GM19193 (cell line): Measurements from ENCODE around the gene PDZK1.

Source experiments
- POLR2A ChIP-seq: IDR thresholded peaks from 4 replicates; pipeline ENCODE4 v1.6.1; 2011; ENCODE audit not compliant: insufficient read depth, insufficient read length; ENCODE audit errors: extremely low read depth

The PDZK1 gene

DNA sequence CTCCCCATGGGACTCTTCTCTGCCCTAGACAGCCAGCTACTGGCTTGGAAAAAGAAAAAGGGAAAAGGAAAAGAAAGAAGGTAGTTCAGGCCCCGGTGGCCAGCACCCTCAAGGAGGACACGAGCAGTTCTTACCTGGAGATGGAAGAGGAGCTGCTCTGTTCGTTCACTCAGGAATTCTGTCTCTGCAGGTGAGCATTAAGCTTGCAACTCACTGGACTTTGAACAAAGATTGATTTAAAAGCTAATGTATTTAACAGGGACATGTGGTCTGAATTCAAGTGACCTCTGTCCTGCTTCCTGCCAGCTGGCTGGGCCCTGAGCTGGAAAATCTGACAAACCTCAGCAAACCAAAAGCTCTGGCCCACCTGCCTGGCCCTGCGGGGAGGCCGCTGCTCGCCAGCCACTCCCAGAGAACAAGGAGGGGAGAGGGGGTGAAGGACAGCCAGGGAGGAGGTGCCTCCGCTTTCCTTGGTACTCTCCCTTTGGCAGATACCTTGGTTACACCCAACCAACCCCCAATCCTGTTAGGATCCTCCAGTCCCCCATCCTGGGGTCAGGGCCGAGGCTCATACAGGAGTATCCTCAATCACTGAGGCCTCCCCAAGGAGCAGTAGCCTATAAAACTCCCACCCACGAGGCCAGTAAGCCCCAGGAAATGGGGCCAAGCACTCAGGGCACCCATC lies at the start of gene PDZK1:
Gene PDZK1 (minus strand): TSS at position 186 of the 685 bp plus-strand sequence. CDS start 19,347 bp downstream, outside the sequence.
- TF ChIP-seq POLR2A, result no peak

DNA sequence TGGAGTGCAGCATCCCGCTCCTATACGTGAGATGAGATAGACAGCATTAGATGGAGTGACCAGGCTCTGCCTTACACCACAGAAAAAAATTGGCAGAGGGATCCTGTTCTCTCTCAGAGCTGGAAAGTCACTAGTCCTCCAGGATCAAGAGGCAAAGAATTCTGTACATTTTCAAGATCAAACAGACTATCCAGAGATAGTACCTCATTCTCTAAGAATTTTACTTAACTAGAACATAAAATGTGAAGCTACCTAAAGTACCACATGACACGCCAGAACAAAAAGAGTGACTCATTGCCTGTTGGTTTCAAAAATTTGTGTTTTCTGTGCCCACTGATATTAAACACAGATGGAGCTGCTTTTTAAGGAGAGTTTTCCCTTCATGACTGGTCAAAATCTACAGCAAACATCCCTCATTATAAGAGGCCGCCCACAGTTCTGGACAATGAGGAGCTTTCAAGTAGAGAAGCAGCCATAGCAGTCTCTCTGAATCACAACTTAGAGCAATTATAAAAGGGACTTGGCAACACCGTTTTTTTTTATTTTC lies 44.4 kb upstream of the PDZK1 start:
- TF ChIP-seq POLR2A, result no peak

DNA sequence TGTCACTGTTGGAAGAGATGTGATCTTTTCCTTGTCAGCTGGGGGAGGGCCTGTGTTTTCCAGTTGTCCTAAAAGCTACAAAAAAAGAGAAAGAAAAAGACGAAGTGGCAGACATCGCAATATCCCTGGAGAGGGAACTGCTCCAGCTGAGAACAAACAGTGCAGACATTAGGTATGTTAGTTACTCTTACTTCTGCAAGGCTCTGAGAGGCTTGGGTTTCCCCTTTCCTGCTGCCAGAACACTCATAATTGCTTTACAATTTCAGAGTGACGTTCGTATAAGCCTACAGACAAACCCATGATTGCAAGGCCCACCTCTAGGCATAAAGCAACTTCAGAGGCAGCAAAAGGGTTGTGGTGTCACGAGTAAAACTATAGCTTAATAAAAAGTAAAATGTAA lies 43.3 kb upstream of the PDZK1 start:
- TF ChIP-seq POLR2A, result no peak

DNA sequence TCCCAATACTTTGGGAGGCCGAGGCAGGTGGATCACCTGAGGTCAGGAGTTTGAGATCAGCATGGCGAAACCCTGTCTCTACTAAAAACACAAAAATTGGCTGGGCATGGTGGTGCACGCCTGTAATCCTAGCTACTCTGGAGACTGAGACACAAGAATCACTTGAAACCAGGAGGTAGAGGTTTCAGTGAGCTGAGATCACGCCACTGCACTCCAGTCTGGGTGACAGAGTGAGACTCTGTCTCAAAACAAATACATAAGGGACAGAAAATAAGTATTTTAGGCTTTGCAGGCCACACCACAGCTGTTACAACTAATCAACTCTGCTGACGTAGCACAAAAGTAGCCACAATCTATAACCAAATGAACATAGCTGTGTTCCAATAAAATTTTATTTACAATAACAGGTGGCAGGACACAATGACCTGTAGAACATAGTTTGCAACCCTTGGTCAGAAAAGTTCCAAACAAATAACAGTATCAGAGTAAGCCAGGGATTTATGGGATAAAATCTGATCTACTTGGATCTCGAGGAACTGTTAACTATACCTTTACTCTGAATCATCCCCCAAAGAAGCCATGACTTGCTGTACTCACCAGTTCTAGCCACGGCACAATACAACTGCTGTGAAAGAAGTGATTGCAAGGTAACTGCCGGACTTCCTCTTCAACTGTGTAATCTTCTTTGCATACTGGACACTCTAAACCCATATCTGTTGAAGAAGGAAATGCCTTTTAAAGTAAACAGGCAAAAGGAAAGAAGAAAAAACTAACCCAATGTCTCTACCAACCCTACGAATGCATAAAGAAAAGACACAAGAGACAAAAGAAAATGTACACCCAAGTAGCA lies 40.5 kb upstream of the PDZK1 start:
- no peak for TF ChIP-seq POLR2A

DNA sequence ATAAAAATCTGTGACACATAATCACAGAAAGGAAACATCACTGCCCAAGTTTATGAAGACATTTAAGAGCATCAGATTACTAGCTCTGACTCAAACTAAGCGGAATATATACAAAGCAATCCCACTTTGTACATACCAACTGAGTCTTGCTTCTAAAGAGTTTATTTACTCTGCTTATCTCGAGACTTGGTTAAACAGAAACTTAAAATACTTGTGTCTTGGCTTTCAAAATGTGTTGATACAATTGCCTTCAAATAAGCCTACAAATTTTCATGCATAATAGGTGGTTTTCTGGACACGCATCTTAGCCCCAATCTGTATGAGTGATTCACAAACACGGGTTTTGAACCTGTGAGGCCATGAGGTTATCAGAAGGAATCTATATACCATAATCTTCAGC lies 33.1 kb upstream of the PDZK1 start:
- TF ChIP-seq POLR2A, result no peak

DNA sequence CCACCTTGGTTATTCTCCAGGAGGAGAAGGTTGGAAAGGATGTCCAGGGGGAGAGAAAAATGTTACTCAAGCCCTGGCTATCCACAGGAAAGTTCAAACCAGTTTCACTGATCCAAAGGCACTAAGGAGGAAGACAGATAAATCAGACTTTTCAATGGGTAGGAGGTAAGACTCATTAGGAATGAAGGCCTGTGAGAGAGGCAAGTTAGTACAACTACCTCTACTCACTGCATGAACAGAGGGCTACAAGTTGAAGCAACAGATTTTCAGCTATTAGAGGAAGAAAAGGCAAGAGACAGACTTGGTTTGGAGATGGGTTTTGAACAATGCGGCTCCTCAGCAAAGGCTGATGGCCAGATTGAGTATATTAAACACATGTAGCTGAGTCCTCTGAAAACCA lies 29.0 kb upstream of the PDZK1 start:
- TF ChIP-seq POLR2A, result no peak

DNA sequence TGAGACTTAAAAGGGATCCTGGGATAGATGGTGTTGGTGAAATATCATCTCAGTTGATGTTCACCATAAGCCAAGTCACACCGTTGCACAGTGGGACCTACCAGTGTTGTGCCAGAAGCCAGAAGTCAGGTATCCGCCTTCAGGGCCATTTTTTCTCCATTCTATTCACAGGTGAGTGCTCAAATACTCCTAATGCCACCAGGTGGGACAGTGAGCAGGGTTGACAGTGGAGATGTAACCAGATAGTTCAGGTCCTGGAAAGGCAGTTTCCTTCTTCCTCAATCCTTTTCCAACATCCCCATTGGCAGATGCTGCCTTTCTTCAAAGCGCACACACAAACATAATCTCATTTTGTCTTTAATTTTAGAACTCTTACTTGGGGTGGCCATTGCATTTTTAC lies 23.7 kb upstream of the PDZK1 start:
- no peak for TF ChIP-seq POLR2A

DNA sequence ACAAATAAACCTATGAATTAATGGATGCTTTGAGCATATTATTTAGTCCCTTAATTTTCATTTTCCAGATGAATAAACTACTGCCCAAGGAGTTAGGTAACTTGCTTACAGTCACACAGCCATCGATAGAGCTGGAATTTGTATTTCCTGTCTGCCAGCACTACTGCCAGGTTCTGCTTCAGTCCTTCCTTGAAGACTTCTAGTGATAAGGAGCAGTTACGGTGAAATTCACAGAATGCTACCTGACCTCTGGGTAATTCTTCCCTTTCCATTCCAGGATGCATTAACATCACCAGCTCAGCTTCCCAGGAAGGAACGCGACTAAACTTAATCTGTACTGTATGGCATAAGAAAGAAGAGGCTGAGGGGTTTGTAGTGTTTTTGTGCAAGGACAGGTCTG lies 23.3 kb upstream of the PDZK1 start:
- TF ChIP-seq POLR2A, result no peak

DNA sequence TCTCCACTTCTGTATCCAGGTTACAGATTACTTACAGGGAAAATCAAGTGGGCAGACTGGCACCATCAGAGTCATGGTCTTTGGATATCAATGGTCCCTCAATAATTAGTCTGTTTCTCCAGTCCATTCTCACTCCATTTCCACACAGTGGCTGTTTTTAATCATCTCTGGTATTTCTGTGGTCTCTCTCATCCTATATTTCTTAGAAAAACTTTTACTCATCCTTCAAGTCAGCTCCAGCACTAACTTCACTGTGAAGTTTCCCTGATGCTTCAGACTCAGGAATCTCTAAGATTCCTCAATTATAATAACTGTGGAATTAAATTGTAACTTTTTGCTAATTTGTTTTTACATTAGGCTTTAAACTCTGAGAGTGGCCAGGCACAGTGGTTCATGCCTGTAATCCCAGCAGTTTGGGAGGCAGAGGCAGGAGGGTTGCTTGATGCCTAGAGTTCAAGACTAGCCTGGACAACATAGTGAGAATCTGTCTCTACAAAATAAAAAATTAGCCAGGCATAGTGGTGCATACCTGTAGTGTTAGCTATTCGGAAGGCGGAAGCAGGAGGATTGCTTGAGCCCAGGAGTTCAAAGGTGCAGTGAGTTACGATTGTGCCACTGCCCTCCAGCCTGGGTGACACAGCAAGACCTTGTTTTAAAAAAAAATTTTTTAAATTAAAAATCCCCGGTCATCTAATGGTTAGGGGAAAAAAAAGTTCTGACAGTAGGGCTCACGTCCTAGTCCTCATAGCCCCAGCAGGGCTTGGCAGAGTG lies 22.7 kb upstream of the PDZK1 start:
- no peak for TF ChIP-seq POLR2A

DNA sequence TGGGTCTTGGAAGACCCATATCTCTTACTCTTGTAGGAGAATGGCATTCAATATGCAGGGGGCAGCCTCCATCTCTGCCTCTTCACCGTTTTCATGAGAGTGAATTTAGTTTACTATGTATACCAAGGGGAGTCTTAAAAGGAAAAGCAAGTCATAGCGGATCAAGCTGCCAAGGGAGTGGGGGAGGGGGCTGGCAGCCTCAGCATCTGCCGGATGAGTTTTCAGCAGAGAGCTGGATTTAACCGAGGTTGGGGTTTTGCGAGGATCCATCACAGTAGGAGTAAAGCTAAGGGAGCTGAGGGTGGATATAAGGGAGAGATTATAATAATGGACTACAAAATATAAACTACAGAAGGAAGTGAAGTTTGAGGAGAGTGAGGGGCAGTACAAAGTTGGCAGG lies 22.0 kb upstream of the PDZK1 start:
- no peak for TF ChIP-seq POLR2A

DNA sequence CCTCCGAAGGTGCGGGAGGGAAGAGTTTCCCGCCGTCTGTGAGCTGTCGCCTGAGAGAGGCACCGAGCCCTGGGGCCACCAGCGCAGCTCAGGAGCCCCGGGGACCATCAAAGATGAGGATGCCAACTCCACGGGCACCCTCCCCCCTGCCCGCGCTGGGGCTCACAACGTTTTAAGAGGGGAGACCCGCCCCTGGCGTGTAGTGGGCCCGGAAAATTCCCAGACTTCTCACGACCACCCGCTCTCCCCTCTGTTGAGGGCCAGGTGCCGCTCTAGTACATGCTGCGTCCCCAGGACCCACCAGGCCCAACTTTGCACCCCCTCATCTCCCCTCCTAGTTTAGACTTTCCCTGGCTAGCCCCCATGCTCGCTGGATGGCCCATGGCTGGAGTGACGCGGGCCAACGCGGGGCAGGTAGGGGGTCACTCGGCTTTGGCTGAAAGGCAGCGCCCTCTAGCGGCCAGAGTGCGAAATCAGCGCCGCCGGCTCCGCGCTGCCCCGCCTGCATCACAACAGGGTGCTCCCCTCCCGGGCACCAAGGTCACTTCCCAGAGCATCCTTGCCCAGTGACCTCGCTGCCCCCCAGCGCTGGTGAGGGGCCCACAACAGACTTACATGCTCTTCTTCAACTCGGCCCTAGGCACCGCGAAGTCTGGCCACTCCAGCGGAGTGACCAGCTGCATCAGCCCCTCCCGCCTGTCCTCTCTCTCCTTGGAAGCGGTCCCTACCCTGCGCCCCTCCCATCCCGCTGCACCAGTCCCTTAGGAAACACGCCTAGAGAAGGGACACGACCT lies 13.9 kb upstream of the PDZK1 start:
- TF ChIP-seq POLR2A, result no peak

DNA sequence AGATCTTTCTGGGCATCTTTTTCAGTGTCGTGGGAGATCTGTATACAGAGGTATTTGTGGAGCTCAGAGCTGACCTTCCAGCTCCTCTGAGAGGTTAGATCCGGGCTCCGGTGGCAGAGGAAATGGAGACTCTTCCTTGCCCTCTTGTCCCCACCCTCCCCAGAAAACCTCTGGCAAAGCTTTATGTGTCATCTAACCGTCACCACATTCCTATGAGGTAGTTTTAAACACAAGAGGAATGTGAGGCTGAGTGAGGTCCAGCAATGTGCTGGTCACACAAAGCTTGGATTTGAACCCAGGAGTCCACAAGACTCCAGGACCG lies 13.3 kb upstream of the PDZK1 start:
- no peak for TF ChIP-seq POLR2A

DNA sequence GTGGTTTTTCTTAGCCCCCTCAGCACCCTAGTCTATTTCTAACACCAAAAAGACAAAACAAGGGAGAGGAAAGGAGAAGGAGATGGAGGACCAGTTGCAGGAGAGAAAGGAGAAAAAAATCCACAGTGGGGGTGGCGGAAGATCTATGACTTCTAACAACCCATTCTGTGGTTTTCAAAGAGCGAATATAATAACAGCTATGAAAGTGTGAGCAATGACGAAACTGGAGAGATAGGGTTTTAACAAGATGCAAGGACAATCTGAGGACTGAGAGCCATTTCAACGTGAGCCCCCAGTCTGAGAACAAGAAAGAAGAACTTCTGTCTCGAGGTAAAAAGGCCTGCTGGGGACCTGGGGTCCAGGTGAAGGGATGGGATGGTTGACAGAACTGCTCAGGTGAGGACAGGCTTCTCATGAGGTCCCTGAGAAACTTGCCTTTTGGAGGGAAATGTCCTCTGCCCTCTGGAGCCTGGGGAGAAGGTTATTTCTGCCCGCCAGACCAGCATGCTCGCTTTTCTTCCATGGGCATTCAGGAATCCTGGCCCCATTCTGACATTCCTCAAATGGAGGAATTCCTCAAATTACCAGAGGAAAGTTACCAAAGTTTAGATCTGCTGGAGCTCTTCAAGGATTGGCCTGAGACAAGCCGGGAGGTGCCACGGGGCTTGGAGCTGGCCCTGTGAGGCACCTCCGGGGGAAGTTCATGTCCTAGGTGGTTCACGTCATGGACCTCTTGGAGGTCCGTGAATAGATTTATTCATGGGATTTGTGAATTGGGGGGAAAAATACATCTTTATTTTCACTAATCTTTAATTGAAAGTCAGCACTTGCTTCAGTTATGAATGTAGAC lies 12.3 kb upstream of the PDZK1 start, which contains the start of gene CD160:
Gene CD160 (plus strand): TSS at position 270 of the 850 bp plus-strand sequence. CDS start 8,829 bp downstream, outside the sequence.
- TF ChIP-seq POLR2A, result no peak
